Ectodermal cell (in vitro differentiated cells): ENCODE measurements around the gene RPUSD1.

Experiments
- H3K27ac ChIP-seq: 2 replicates; pipeline ENCODE4 v1.7.0; 2013; ENCODE audit warnings: mild to moderate bottlenecking, low read depth, low read length; ENCODE audit not compliant: insufficient read depth, poor library complexity, severe bottlenecking
- H3K27me3 ChIP-seq: 2 replicates; pipeline ENCODE4 v1.7.0; 2013; ENCODE audit warnings: mild to moderate bottlenecking, low read length; ENCODE audit not compliant: insufficient read depth, control insufficient read depth, poor library complexity, severe bottlenecking
- H3K36me3 ChIP-seq: one replicate; pipeline ENCODE4 v1.7.0; 2013; ENCODE audit warnings: low read length; ENCODE audit not compliant: control insufficient read depth, insufficient read depth
- H3K4me1 ChIP-seq: one replicate; pipeline ENCODE4 v1.7.0; 2013; ENCODE audit warnings: low read length; ENCODE audit not compliant: control insufficient read depth, insufficient read depth
- H3K4me3 ChIP-seq: 2 replicates; pipeline ENCODE4 v1.7.0; 2013; ENCODE audit warnings: low read depth, low read length, control low read depth; ENCODE audit not compliant: insufficient read depth
- H3K9me3 ChIP-seq: 2 replicates; pipeline ENCODE4 v1.7.0; 2013; ENCODE audit warnings: mild to moderate bottlenecking, low read length, moderate library complexity; ENCODE audit not compliant: control insufficient read depth
- WGBS, 2 experiments: methylation state at CpG; one replicate each; pipeline ENCODE4 v1.1.7; 2013; ENCODE audit warnings: missing lambda C conversion rate in 2 of 2; 5-methylcytosine and 5-hydroxymethylcytosine counted together

Gene RPUSD1

DNA sequence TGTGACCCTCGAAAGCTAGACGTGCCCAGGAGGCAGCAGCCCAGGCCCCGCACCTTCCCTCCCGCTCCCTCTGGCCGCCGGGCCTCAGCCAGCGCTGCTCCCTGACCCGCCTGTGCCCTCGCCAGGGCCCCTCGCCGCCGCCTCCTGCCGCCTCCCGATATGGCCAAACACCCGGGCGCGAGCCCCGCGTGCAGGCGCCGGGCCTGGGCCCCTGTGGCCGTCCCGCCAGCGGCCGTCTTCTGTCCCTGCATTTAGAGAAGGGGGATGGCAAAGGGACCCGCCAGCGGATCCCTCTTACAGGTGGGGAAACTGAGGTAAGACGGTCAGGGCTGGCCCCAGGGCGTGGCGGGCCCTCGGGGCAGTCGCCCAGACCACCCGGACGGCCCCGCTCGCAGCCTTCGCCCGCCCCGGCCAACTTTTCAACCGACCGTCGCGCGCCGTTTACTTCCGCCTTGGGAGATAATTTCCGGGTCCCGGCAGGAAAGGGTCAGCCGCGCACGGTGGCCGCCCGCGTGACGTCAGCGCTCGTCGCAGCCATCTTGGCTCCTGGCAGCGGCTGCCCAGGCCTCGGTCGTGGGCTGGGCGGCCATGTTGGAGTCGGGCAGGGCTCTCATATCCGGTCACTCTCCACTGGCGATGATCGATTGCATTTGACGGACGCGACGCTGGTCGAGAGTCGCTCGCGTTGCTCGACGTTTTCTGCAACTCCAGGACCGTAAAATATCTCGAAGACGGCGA lies 19.3 kb upstream of the RPUSD1 start:
- 45 to 54% methylated on average over 80 of the region's 80 CpGs for WGBS, 2 experiments
- H3K4me3 ChIP-seq = peak overlapping the region; percentile 63
- no peaks in the 10 kb centered on the region for H3K9me3 ChIP-seq
- peaks cover 4% of the 10 kb centered on the region for H3K4me1 ChIP-seq
- H3K27ac ChIP-seq = no peak overlapping the region
- H3K27me3 ChIP-seq = peaks cover 55% of the 10 kb centered on the region
- H3K36me3 ChIP-seq = no peaks in the 10 kb centered on the region

- no peaks in the 10 kb centered on the region for H3K9me3 ChIP-seq
- peaks cover 9% of the 10 kb centered on the region for H3K4me1 ChIP-seq
- H3K27ac ChIP-seq = no peak overlapping the region
- no peaks in the 10 kb centered on the region for H3K36me3 ChIP-seq
- 90 to 92% methylated on average over 17 of the region's 17 CpGs for WGBS, 2 experiments
- no peak overlapping the region for H3K4me3 ChIP-seq
- peaks cover 65% of the 10 kb centered on the region for H3K27me3 ChIP-seq
Measured at GRCh38 chr16:805474-805873, 17.3 kb upstream of the RPUSD1 start.

DNA sequence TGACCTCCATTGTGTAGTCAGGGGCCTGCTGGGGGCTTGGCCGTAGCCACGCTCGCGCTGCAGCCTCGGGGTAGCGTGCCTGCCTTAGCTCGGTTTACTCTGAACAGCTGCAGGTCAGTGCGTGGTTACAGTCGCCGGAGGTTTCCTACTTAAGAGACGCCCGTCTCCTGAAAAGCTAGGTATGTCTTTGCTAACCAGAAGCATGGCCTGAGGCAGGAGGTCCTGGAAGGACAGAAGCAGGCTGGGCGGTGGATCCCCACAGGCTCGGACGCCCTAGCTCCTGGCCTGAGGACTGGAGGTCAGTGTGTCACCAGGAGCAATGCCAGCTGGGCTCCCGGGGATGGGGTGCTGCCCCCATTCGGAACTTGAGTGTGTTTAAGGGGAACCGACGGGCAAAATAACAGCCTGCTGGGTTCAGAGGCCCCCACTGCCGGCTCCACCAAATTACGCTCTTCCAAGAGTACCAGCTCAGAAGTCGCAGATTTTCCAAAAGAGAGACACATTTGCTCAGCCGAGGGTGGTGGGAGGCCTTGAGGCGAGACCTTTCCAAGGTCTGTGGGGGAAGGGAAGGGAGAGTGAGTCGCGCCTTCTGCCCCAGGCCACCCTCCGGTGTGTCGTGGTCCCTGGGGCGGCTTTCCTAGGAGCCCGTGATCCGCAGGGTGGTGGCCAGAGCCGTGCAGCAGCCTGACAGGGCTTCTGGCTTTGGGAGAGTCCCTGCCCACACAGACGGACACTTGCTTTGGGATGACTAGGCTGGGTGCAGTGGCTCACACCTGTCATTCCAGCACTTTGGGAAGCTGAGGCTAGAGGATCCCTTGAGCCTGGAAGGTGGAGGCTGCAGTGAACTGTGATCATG lies 16.2 kb upstream of the RPUSD1 start:
- H3K27me3 ChIP-seq = peaks cover 67% of the 10 kb centered on the region
- H3K9me3 ChIP-seq = no peaks in the 10 kb centered on the region
- no peaks in the 10 kb centered on the region for H3K36me3 ChIP-seq
- 79 to 80% methylated on average over 33 of the region's 33 CpGs for WGBS, 2 experiments
- no peak overlapping the region for H3K4me3 ChIP-seq
- H3K27ac ChIP-seq = no peak overlapping the region
- H3K4me1 ChIP-seq = peaks cover 15% of the 10 kb centered on the region

- 69 to 73% methylated on average over 7 to 8 of the region's 8 CpGs for WGBS, 2 experiments
Measured at GRCh38 chr16:803754-804080, 15.5 kb upstream of the RPUSD1 start.

DNA sequence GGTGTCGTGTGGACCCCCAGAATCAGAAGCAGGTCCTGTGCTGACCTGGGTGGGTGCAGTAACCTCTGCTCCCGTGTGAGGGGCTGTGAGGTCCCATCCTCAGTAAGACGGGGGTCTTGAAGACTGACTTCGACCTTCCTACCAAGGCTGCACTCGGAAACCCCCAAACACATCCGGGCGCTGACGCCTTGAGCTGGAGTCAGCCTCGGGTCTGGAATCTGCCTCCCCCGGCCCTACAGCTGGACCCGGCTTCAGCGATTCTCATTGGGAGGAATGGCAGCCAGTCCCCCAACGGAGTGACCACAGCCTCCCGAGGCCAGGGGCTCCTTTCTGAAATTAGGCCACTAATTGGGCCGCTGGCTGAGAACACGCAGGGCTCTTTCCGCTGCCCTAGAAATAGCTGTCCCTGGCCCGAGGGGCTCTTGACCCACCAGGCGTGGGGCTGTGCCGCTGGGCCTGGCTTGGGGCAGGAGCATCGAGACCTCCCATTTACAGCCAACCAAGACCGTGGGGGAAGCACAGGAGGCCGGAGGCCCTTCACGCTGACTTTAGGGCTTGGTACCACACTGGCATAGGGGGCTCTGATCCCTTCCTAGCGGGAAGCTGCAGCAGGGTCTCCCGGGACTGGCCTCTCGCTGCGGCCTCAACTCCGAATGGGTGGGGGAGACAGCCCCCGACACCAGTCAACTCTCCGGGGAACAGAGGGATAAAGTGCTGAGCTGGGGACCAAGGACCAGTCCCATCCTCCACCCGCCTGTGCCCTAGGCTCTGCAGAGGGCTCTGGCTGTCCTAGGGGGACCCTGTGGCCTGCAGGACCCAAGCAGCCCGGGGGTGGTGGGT lies 15.0 kb upstream of the RPUSD1 start:
- WGBS, 2 experiments = 85 to 86% methylated on average over 33 of the region's 33 CpGs
- Histone ChIP-seq H3K27me3 (peaks cover 67% of the 10 kb centered on the region), H3K9me3 (no peaks in the 10 kb centered on the region), H3K27ac (no peak overlapping the region), H3K36me3 (no peaks in the 10 kb centered on the region), H3K4me1 (peaks cover 15% of the 10 kb centered on the region), H3K4me3 (no peak overlapping the region)

More at GRCh38 chr16:803754-804080, 15.5 kb upstream of the RPUSD1 start:
- Histone ChIP-seq H3K36me3 (no peaks in the 10 kb centered on the region), H3K27me3 (peaks cover 67% of the 10 kb centered on the region), H3K9me3 (no peaks in the 10 kb centered on the region), H3K4me1 (peaks cover 15% of the 10 kb centered on the region), H3K4me3 (no peak overlapping the region), H3K27ac (no peak overlapping the region)

- Histone ChIP-seq H3K9me3 (no peaks in the 10 kb centered on the region), H3K4me3 (no peak overlapping the region), H3K27me3 (peaks cover 67% of the 10 kb centered on the region), H3K4me1 (peaks cover 15% of the 10 kb centered on the region), H3K27ac (no peak overlapping the region), H3K36me3 (no peaks in the 10 kb centered on the region)
- 91% methylated on average over 7 of the region's 7 CpGs for WGBS, 2 experiments
Measured at GRCh38 chr16:802461-802860, 14.3 kb upstream of the RPUSD1 start.

DNA sequence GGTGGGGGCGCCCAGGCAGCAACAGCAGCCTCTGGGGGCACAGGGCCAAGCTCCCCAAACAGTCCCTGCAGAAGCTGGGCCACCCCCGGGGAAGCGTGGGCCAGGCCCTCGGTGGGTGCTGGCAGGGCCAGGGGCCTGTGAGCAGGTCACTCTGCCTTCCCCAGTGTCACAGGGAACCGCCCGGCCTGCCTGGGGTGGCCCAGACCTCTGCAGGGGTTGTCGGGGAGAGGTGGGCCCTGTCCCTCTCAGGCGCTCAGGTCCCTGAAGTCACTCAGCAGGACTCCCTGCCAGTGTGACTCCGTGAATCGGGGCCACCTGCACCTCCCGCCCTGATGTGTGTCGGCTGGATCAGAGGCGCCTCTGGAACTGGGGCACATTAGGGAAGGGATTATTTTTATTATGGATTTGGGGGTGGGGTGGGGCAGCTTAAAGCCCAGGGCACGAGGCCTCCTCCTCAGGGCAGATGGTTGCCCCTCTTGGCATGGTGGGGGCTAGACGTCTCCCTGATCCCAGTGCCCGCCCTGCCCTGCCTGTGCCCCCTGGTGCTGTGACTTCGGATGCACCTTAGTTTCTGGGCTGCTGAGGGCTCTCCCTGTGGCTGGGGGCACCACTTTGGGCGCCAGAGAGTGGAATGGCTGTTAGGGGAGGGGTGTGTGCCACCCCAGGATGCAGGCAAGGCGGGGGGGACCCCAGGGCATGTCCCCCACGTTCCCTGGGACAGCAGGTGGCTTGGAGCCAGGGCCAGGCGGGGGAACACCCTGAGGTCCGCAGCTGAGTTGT lies 13.6 kb upstream of the RPUSD1 start:
- H3K27ac ChIP-seq = no peak overlapping the region
- H3K9me3 ChIP-seq = no peaks in the 10 kb centered on the region
- WGBS, 2 experiments = 75 to 76% methylated on average over 22 of the region's 22 CpGs
- peaks cover 3% of the 10 kb centered on the region for H3K36me3 ChIP-seq
- H3K4me1 ChIP-seq = peaks cover 15% of the 10 kb centered on the region
- peaks cover 67% of the 10 kb centered on the region for H3K27me3 ChIP-seq
- no peak overlapping the region for H3K4me3 ChIP-seq

- H3K27ac ChIP-seq = no peak overlapping the region
- 37% methylated on average over 17 of the region's 17 CpGs for WGBS, 2 experiments
- H3K4me1 ChIP-seq = peaks cover 15% of the 10 kb centered on the region
- H3K9me3 ChIP-seq = no peaks in the 10 kb centered on the region
- peaks cover 67% of the 10 kb centered on the region for H3K27me3 ChIP-seq
- peaks cover 4% of the 10 kb centered on the region for H3K36me3 ChIP-seq
- H3K4me3 ChIP-seq = no peak overlapping the region
Measured at GRCh38 chr16:800834-801511, 12.8 kb upstream of the RPUSD1 start.
